Cardiac fibroblast (primary cell): ENCODE data around the gene POLR1E.

ENCODE experiments used
- DNase-seq, 2 donors: peaks; one replicate each; pipeline versions ENCODE4 v3.0.0 to v3.0.0-alpha.2; 2010; ENCODE audit warnings: low read depth in 2 of 2
- H3K4me3 ChIP-seq, 2 donors: replicated peaks in 1 of 2; 1 replicate in 1 of 2; 2 replicates in 1 of 2; pipeline ENCODE4 v1.5.1; 2011; ENCODE audit warnings: low read depth in 2 of 2, low read length in 2 of 2, mild to moderate bottlenecking in 2 of 2, moderate library complexity in 1 of 2
- CTCF ChIP-seq: IDR thresholded peaks from one replicate; pipeline ENCODE4 v1.5.1; 2011; ENCODE audit warnings: low read depth, mild to moderate bottlenecking, low read length, inconsistent platforms

The POLR1E gene

GRCh38 chr9:37449862-37450632 lies 35.7 kb upstream of the POLR1E start:
- no peak for TF ChIP-seq CTCF
- DNase-seq, result no peak
- no peak overlapping the region for H3K4me3 ChIP-seq

- H3K4me3 ChIP-seq, result no peak overlapping the region
- no peak for DNase-seq
- TF ChIP-seq CTCF, result no peak
Observed at GRCh38 chr9:37451628-37452027, 34.1 kb upstream of the POLR1E start.

- no peak for DNase-seq
- no peak for TF ChIP-seq CTCF
- no peak overlapping the region for H3K4me3 ChIP-seq
Observed at GRCh38 chr9:37452611-37453010, 33.1 kb upstream of the POLR1E start.

- no peak for DNase-seq
- H3K4me3 ChIP-seq, result no peak overlapping the region
- no peak for TF ChIP-seq CTCF
Observed at GRCh38 chr9:37453827-37454226, 31.9 kb upstream of the POLR1E start.

- TF ChIP-seq CTCF, result no peak
- H3K4me3 ChIP-seq, result no peak overlapping the region
- no peak for DNase-seq
Observed at GRCh38 chr9:37454238-37454637, 31.5 kb upstream of the POLR1E start.

GRCh38 chr9:37455884-37456647 lies 29.7 kb upstream of the POLR1E start:
- TF ChIP-seq CTCF, result no peak
- DNase-seq, result no peak
- H3K4me3 ChIP-seq, result no peak overlapping the region
